RWPE1 (cell line): ENCODE measurements around the gene HSPA5.
"Not testable (repeated sequence)": the region's sequence is repeated elsewhere in the genome, so short reads cannot be mapped to it uniquely, and the experiment has no call there.

ENCODE experiments used
- CTCF ChIA-PET: fragments of 350-600 bp; sonication (Branson Sonifier 250); formaldehyde crosslinking; extraction: SDS; loops from one replicate; lab custom pipeline; 2021; lab: Yijun Ruan, JAX
- POLR2A ChIA-PET: fragments of 400-600 bp; formaldehyde crosslinking; extraction: SDS; loops from one replicate; lab custom pipeline; 2020; ENCODE audit warnings: antibody characterized with exemption; ENCODE audit not compliant: low non-redundant PET; lab: Yijun Ruan, JAX
- DNase-seq: peaks from one replicate; pipeline ENCODE4 v3.0.0; 2012; ENCODE audit warnings: low spot score
- H3K27ac ChIP-seq: fragments of 450-650 bp; 2 replicates; pipeline ENCODE4 v1.5.1; 2017
- TF ChIP-seq, protein P1 (sequence below): fragments of 450-650 bp; conservative IDR thresholded peaks from 2 replicates; pipeline ENCODE4 v1.5.1; 2017; ENCODE audit warnings: low read depth, mild to moderate bottlenecking

HSPA5 gene

DNA sequence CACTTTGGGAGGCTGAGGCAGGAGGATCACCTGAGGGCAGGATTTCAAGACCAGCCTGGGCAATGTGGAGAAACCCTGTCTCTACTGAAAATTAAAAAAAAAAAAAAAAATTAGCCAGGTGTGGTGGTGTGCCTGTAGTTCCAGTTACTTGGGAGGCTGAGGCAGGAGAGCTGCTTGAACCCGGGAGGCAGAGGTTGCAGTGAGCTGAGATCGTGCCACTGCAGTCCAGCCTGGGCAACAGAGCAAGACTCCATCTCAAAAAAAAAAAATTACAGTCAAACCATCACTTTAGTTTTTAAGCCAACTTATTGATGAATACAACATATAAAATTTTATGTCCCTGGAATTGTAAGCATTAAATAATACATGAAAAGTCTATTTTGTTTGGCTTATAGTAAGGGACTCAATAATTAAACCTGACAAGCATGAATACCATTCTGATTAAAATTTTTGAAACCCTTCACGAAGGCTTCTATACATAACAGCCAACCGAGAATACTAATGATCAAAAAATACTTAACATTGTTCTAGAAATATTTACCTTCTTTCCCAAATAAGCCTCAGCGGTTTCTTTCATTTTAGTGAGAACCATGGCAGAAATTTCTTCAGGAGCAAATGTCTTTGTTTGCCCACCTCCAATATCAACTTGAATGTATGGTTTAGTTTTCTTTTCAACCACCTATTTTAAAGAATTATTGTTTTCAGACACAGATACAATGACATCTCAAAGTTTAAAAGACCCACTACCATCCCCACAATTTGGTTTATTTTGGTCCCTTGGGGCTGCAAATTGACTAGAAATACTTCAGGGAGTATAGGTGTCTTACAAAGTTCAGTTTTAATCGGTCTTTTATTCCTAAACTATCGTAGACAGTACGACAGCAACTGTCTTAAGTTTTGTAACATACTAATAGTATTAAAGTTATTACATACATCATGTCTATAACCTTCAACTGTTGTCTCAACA lies 1.2 kb downstream of the HSPA5 start:
- H3K27ac ChIP-seq, result peak overlapping the region; percentile 91
- ChIA-PET CTCF (no interaction called here), POLR2A (no interaction called here)
- DNase-seq, result no peak
- TF ChIP-seq, protein P1, sequence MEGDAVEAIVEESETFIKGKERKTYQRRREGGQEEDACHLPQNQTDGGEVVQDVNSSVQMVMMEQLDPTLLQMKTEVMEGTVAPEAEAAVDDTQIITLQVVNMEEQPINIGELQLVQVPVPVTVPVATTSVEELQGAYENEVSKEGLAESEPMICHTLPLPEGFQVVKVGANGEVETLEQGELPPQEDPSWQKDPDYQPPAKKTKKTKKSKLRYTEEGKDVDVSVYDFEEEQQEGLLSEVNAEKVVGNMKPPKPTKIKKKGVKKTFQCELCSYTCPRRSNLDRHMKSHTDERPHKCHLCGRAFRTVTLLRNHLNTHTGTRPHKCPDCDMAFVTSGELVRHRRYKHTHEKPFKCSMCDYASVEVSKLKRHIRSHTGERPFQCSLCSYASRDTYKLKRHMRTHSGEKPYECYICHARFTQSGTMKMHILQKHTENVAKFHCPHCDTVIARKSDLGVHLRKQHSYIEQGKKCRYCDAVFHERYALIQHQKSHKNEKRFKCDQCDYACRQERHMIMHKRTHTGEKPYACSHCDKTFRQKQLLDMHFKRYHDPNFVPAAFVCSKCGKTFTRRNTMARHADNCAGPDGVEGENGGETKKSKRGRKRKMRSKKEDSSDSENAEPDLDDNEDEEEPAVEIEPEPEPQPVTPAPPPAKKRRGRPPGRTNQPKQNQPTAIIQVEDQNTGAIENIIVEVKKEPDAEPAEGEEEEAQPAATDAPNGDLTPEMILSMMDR, result no peak

DNA sequence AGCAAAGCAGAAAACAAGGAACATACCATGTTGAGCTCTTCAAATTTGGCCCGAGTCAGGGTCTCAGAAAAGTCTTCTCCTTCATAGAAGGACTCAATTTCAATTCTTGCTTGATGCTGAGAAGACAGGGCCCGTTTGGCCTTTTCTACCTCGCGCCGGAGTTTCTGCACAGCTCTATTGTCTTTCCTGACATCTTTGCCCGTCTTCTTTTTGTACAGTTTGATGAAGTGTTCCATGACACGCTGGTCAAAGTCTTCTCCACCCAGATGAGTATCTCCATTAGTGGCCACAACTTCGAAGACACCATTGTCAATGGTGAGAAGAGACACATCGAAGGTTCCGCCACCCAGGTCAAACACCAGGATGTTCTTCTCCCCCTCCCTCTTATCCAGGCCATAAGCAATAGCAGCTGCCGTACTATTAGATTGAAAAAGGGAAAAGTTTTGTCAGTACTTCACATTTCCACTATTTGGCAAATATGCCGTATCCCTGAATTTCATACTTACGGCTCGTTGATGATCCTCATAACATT lies 2.2 kb downstream of the HSPA5 start:
- H3K27ac ChIP-seq, result no peak overlapping the region
- POLR2A ChIA-PET, result no interaction called here

DNA sequence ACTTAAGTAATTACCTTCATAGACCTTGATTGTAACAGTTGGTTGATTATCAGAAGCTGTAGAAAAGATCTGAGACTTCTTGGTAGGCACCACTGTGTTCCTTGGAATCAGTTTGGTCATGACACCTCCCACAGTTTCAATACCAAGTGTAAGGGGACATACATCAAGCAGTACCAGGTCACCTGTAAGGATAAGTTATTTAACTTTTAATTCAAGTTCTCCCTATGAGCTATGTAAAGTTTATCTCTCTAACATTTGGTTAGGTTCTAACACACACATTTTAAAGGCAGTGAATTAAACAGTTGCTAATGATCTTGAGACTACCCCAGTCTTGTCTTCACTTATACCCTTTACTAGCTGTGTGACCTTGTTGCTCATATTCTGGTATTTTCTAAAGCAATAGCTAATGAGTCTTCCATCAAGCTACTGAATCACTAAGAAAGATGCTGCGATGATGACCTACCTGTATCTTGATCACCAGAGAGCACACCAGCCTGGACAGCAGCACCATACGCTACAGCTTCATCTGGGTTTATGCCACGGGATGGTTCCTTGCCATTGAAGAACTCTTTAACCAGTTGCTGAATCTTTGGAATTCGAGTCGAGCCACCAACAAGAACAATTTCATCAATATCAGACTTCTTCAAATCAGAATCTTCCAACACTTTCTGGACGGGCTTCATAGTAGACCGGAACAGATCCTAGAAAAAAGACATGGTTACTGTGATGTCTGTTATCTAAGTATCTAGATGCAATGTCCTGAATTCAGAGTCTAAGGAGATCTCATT lies 2.8 kb downstream of the HSPA5 start:
- TF ChIP-seq, protein P1, result no peak
- POLR2A ChIA-PET, result no interaction called here
- CTCF ChIA-PET, result interaction anchor here (0.6 to 1.1 kb wide), 2 partner anchors 89 to 139 kb away, joined by 3 to 4 read pairs; no protein-coding TSS in a partner anchor
- H3K27ac ChIP-seq, result peak overlapping the region; percentile 32; the same call in 1 of the 2 replicates
- DNase-seq, result no peak

More for the DNA sequence above, 2.2 kb downstream of the HSPA5 start:
- TF ChIP-seq, protein P1, result no peak
- CTCF ChIA-PET, result interaction anchor here (0.6 kb wide), 1 partner anchor 140 kb away, joined by 4 read pairs; no protein-coding TSS in a partner anchor
- no peak for DNase-seq

DNA sequence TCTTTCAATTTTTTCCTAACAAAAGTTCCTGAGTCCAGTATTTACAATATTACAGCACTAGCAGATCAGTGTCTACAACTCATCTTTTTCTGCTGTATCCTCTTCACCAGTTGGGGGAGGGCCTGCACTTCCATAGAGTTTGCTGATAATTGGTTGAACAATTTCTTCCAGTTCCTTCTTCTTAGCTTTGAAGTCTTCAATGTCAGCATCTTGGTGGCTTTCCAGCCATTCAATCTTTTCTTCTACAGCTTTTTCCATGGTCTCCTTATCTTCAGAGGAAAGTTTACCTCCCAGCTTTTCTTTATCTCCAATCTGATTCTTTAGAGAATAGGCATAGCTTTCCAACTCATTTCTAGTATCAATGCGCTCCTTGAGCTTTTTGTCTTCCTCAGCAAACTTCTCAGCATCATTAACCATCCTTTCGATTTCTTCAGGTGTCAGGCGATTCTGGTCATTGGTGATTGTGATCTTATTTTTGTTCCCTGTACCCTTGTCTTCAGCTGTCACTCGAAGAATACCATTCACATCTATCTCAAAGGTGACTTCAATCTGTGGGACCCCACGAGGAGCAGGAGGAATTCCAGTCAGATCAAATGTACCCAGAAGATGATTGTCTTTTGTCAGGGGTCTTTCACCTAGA lies 4.5 kb downstream of the HSPA5 start:
- CTCF ChIA-PET, result interaction anchor here (0.7 kb wide), 1 partner anchor 7 kb away, joined by 7 read pairs; no protein-coding TSS in a partner anchor
- POLR2A ChIA-PET, DNase-seq, H3K27ac ChIP-seq: not testable (repeated sequence)

DNA sequence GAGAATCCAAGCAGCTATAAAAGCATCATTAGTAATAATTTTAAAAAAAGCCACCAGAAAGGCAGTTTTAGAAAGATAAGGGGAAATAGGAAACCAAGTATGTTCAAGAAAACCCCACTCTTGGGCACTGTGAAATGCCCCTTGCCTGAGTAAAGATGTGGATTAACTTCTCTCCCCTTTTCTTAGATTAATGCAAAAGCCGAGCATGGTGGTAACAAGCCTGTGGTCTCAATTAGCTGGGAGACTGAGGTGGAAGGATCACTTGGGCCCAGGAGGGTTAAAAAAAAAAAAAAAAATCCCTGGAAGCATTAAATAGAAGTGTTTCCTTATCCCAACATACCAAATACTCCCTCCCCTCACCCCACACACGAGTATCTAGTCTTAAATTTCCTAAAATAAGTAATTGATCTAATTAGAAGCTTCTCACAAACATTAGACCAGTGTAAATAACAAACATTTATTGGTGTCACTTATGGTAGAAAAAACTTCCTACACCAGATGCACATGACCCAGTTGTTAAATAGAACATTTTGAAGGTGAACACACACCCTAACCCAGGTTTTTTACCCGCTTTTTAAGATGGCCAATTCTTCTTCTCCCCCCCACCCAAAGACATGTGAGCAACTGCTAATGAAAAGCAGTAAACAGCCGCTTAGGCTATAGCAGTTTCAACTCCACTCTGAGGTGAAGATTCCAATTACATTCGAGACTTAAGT lies 5.2 kb downstream of the HSPA5 start:
- H3K27ac ChIP-seq, result no peak overlapping the region
- TF ChIP-seq, protein P1, result no peak
- ChIA-PET POLR2A (interaction anchor here (0.6 kb wide), 1 partner anchor 12 kb away, joined by 4 read pairs; no protein-coding TSS in a partner anchor), CTCF (interaction anchor here (0.7 kb wide), 1 partner anchor 8 kb away, joined by 7 read pairs; no protein-coding TSS in a partner anchor)
- DNase-seq, result no peak

DNA sequence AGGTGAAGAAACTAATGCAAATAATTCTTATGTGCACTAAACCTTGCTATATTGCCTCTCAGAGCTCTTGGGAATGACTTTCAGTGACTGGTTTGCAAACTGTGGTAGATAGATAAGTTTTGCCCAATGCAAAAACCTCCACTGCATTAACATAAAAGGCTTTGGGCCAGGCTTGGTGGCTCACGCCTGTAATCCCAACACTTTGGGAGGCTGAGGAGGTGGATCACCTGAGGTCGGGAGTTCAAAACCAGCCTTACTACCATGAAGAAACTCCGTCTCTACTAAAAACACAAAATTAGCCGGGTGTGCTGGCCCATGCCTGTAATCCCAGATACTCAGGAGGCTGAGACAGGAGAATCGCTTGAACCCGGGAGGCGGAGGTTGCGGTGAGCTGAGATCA lies 7.0 kb downstream of the HSPA5 start:
- POLR2A ChIA-PET, DNase-seq, CTCF ChIA-PET: not testable (repeated sequence)
- peak overlapping the region; percentile 47; the same call in 1 of the 2 replicates for H3K27ac ChIP-seq
